HG03575 (cell line): Measurements from ENCODE around the gene PMEL.
"Not testable (repeated sequence)": the region's sequence is repeated elsewhere in the genome, so short reads cannot be mapped to it uniquely, and the experiment has no call there.

Experiments
- ATAC-seq: cut with Tn5 transposase; IDR thresholded peaks from one replicate; pipeline ENCODE4 v1.9.1; 2021; ENCODE audit not compliant: unreplicated experiment, insufficient number of reproducible peaks, low FRiP score; ENCODE audit errors: extremely low read depth

Gene PMEL

GRCh38 chr12:55965941-55966407 is at the start of gene PMEL:
TSS of gene PMEL (minus strand) at chr12:55966042. CDS start at chr12:55966011, 31 bp downstream.
- no peak for ATAC-seq

GRCh38 chr12:56014205-56014604 is 48.4 kb upstream of the PMEL start:
- no peak for ATAC-seq

DNA sequence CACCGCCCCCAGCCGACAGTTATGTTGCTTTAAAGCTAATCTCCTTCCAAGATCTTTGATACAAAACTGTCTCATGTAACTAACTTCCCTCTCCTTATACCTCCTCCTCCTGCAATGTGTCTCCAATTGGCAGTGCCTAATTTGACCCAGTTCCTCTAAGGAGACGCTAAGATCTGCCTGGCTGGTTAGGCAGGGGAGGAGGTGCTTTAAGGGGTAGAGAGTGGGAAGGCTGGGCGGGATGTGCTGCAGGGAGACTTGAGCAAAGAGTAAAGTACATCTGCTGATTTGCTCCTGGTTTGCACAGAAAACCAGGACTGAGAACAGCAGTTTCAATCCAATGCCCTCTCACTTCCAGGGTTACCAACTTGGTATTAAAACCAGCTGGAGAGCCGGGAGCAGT is 47.6 kb upstream of the PMEL start:
- ATAC-seq = no peak

GRCh38 chr12:56011509-56012090 is 45.8 kb upstream of the PMEL start:
- no peak for ATAC-seq

DNA sequence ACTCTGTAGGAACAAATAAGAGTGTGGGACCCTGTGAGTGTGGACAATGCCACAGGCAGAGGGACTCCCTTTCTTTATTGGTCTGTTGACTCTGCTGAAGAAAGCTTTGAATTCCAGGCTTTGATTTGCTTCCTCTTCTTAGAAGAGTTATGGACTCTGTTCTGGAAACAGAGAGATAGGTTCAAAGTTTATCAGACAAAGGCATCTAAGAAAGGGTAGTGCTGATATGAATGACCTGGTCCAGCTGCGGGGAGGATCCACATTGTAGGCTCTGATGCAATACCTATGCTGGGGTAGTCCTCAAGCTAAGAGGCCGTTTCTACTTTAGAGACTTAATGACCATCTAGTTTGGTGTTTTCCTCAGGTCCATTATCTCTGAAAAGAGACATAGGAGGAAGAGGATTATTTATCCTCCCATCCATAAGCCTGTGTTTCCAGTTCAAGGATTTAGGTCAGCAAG is 44.3 kb upstream of the PMEL start:
- ATAC-seq = no peak

DNA sequence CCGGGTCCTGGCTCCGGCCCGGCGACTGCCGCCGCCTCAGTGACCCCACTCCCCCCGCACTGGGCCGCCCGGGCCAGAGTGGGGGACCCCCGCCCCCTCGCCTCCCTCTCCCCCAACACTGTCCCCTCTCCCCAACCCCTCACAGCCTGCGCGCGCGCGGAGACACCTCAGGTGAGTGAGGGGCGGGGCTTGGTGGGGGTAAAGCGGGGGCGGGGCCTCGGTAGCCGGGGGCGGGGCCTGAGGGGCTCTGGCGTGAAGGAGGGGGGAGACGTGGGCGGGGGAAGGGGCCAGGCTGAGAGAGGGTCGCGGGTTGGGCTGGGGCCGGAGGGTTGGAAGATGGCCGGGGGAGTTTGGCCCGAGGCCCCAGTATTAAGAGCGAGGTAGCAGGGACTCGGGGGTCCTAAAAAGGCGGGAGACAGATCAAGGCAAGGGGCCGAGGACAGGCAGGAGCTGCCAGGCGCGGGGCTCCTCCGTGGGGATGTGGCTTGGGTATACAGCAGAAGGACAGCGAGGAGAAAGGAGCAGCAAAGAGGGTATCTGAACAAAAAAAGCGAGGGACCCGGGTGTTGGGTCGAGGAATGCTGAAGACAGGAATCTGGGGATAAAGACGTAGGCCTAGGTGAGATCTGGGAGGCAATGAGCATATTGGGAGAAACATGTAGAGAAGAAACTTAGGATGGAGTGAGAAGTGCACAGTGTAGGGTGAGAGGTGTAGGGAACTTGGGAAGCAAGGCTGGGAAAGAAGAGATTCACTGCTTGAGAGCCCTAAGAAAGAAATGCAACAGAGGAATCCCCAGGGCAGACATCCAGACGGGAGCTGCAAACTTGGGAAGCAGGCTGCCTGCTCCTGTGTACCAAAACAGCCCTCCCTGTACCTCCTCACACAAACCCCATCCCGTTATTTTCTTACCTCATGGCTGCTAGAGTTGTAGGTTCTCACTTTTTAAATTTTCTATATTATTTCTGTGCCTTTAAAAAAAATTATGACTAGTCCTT is 42.0 kb upstream of the PMEL start:
- ATAC-seq = no peak

GRCh38 chr12:56004211-56004610 is 38.4 kb upstream of the PMEL start:
- ATAC-seq = no peak

DNA sequence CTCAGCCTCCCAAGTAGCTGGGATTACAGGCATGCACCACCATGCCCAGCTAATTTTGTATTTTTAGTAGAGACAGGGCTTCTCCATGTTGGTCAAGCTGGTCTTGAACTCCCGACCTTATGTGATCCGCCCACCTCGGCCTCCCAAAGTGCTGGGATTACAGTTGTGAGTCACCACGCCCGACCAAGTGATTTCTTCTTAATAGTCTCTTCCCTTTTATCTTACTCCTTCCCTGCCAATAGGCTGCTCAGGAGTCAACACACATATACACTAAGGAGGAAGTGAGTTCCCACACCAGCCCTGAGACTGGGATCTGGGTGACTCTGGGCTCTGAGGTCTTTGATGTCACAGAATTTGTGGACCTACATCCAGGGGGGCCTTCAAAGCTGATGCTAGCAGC is 37.5 kb upstream of the PMEL start:
- ATAC-seq = not testable (repeated sequence)

DNA sequence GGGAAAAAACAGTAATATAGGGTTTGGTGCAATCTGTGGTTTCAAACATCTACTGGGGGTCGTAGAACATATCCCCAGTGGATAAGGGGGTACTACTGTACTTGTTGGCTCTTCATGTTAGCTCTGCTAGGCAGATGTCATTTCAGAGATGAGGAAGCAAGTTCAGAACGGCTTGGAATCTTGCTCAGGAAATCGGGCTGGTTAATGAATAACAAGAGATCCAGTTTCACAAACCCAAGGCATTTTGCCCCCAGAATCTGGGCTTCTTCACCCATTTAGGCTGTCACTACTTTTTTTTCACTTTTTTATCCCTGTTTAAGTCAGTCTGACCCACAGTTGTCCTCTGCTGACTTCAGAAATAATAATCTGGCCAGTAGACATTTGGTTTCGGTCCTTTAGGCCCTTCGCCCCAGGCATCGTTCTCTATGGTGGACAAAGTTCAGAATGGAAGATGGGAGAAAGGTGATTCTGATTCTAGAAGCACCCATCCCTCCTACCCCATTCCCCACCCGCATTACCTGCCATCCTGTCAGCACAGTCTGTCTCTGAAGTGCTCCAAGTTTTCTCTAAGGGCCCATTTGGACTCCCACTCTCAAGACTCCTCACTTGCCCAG is 35.8 kb upstream of the PMEL start:
- ATAC-seq = no peak

GRCh38 chr12:55999999-56000540 is 34.2 kb upstream of the PMEL start:
- not testable (repeated sequence) for ATAC-seq

- not testable (repeated sequence) for ATAC-seq
Observed at GRCh38 chr12:55999522-55999921, 33.7 kb upstream of the PMEL start.

- no peak for ATAC-seq
Observed at GRCh38 chr12:55997535-55997859, 31.7 kb upstream of the PMEL start.

DNA sequence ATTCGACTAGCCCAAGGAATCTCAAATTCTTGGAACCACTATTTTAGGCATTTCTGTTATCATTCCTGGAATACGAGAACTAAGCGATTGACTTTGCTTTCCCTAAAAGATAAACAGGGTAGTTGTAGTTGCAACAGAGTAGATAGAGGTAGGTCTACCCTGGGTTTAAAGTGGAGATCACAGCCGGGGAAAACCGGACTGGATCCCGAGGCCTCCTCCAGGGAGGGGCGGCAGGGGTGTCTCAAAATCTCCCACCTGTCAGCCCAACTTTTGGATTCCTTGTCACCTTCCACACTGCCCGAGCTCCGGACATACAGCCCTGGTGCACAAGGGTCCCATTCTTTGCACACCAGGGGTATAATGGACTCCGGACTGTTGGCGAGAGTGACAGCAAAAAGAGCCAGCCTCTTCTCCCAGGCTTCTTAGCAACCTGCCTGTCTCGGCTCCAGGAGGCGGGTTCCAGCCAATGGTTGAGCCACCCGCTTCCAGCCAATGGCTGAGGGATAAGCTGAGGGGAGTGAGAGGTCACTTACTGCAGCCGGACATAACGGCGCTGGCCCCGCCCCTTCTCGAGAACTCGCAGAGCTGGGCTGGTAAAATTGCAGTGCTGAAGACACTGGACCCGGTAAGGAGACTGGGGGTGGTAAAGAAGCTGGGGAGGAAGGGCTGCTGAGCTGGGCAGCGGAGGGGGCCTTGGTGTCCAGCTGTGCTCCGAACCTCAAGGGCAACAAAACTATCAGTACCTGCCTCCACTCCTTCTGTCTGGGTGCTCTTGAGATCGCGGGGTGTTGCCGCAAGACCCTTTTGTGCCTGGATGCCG is 31.1 kb upstream of the PMEL start, which contains the start of gene SUOX:
SUOX (plus strand) TSS at position 562 of the 820 bp plus-strand sequence. CDS start 4,946 bp downstream, outside the sequence.
- ATAC-seq = no peak

DNA sequence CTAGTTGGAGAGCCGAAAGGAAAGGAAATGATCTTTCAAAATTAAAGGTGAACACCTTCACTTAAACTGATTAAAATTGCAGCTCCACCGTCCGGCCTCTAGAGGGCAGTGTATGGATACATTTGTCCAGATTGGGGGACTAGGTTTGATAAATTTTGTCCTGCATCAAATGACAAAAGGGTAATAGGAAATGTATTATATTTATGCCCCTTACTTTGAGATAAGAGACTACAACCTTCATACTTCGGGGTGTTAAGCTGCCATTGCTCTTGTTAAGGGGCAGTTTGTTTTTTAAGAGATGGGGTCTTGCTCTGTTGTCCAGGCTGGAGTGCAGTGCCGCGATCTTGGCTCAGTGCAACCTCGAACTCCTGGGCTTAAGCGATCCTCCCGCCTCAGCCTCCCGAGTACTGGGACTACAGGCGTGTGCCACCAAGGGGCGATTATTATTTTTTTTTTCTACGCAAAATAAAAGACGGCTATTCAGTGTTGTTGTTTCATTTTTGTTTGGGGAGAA is 30.4 kb upstream of the PMEL start:
- no peak for ATAC-seq

- ATAC-seq = no peak
Observed at GRCh38 chr12:55995366-55995765, 29.5 kb upstream of the PMEL start.

GRCh38 chr12:55993230-55993853 is 27.5 kb upstream of the PMEL start:
- ATAC-seq = no peak

- no peak for ATAC-seq
Observed at GRCh38 chr12:55991110-55991509, 25.3 kb upstream of the PMEL start.

- not testable (repeated sequence) for ATAC-seq
Observed at GRCh38 chr12:55985976-55986375, 20.1 kb upstream of the PMEL start.
